Nephron (organoid): ENCODE results near the gene ADAMTS12.

ENCODE experiments used
- H3K27ac Mint-ChIP-seq, 3 experiments: 2 replicates each; pipeline ENCODE4 v1.8.0; 2020; ENCODE audit warnings: mixed read lengths in 3 of 3, mild to moderate bottlenecking in 2 of 3, moderate library complexity in 1 of 3
- H3K27me3 Mint-ChIP-seq: 2 replicates; pipeline ENCODE4 v1.8.0; 2021; ENCODE audit warnings: low read depth, mild to moderate bottlenecking, moderate library complexity, mixed read lengths
- H3K36me3 Mint-ChIP-seq: 2 replicates; pipeline ENCODE4 v1.8.0; 2020; ENCODE audit warnings: low read depth, mixed read lengths
- H3K4me1 Mint-ChIP-seq: 2 replicates; pipeline ENCODE4 v1.8.0; 2020; ENCODE audit warnings: mixed read lengths
- H3K4me3 Mint-ChIP-seq, 3 experiments: 2 replicates each; pipeline ENCODE4 v1.8.0; 2020; ENCODE audit warnings: mild to moderate bottlenecking in 3 of 3, mixed read lengths in 3 of 3, moderate library complexity in 2 of 3
- H3K9me3 Mint-ChIP-seq: 2 replicates; pipeline ENCODE4 v1.8.0; 2020; ENCODE audit warnings: mixed read lengths
- CTCF ChIP-seq, 3 experiments: fragments of 200-600 bp; sonication (generic); IDR thresholded peaks; one replicate each; pipeline ENCODE4 v1.5.0; 2021; ENCODE audit warnings: antibody characterized with exemption in 3 of 3; ENCODE audit not compliant: unreplicated experiment in 3 of 3

ADAMTS12 gene

GRCh38 chr5:33937707-33938506, 46.1 kb upstream of the ADAMTS12 start:
- Mint-ChIP-seq H3K4me3 (no peak overlapping the region), H3K27me3 (peaks cover 37% of the 10 kb centered on the region), H3K36me3 (no peaks in the 10 kb centered on the region), H3K9me3 (no peaks in the 10 kb centered on the region), H3K4me1 (peaks cover 8% of the 10 kb centered on the region), H3K27ac (no peak overlapping the region)
- no peak for TF ChIP-seq CTCF (IDR thresholded peaks at IDR 0.05; ENCODE audit: unreplicated experiment in 3 of 3)

GRCh38 chr5:33937017-33937706, 45.4 kb upstream of the ADAMTS12 start:
- Mint-ChIP-seq H3K9me3 (no peaks in the 10 kb centered on the region), H3K4me1 (peaks cover 8% of the 10 kb centered on the region), H3K27ac (no peak overlapping the region), H3K36me3 (no peaks in the 10 kb centered on the region), H3K4me3 (no peak overlapping the region), H3K27me3 (peaks cover 34% of the 10 kb centered on the region)
- no peak for TF ChIP-seq CTCF (IDR thresholded peaks at IDR 0.05; ENCODE audit: unreplicated experiment in 3 of 3)

- peak within 1 kb of the TSS; percentile 82 to 85 (median 84) for H3K4me3 Mint-ChIP-seq
- peaks cover 32% of the 10 kb centered on the region for H3K27me3 Mint-ChIP-seq
- no peaks in the 10 kb centered on the region for H3K9me3 Mint-ChIP-seq
- H3K27ac Mint-ChIP-seq: no peak within 1 kb of the TSS
- no peak for TF ChIP-seq CTCF (IDR thresholded peaks at IDR 0.05; ENCODE audit: unreplicated experiment in 3 of 3)
- H3K4me1 Mint-ChIP-seq: peaks cover 8% of the 10 kb centered on the region
- H3K36me3 Mint-ChIP-seq: no peaks in the 10 kb centered on the region
Observed at GRCh38 chr5:33936381-33937016, 44.7 kb upstream of the ADAMTS12 start, which contains the start of gene RXFP3. Gene RXFP3 (plus strand): TSS chr5:33936386. CDS start chr5:33936741, 355 bp downstream.

- TF ChIP-seq CTCF (IDR thresholded peaks at IDR 0.05; ENCODE audit: unreplicated experiment in 3 of 3): no peak
- Mint-ChIP-seq H3K4me1 (peaks cover 8% of the 10 kb centered on the region), H3K27me3 (peaks cover 27% of the 10 kb centered on the region), H3K27ac (no peak overlapping the region), H3K36me3 (no peaks in the 10 kb centered on the region), H3K9me3 (no peaks in the 10 kb centered on the region), H3K4me3 (peak overlapping the region; percentile 82 to 85 (median 84))
Observed at GRCh38 chr5:33936004-33936380, 44.2 kb upstream of the ADAMTS12 start.

- H3K4me3 Mint-ChIP-seq: no peak overlapping the region
- no peak overlapping the region for H3K27ac Mint-ChIP-seq
- H3K4me1 Mint-ChIP-seq: peaks cover 8% of the 10 kb centered on the region
- no peaks in the 10 kb centered on the region for H3K9me3 Mint-ChIP-seq
- TF ChIP-seq CTCF (IDR thresholded peaks at IDR 0.05; ENCODE audit: unreplicated experiment in 3 of 3): no peak
- no peaks in the 10 kb centered on the region for H3K36me3 Mint-ChIP-seq
- peaks cover 25% of the 10 kb centered on the region for H3K27me3 Mint-ChIP-seq
Observed at GRCh38 chr5:33934176-33934575, 42.4 kb upstream of the ADAMTS12 start.
